K562 (cell line): Measurements from ENCODE around the gene ZNF597.

ENCODE experiments used
- CTCF ChIP-seq, 3 experiments: IDR thresholded peaks in 2 of 3; conservative IDR thresholded peaks in 1 of 3; 2 replicates each; pipeline ENCODE4 v1.5.1; 2011 to 2012; ENCODE audit warnings: low read length in 3 of 3, mild to moderate bottlenecking in 3 of 3, control low read depth in 2 of 3, improper control_type of control experiment in 1 of 3, inconsistent platforms in 1 of 3, low read depth in 1 of 3, mixed read lengths in 1 of 3, moderate library complexity in 1 of 3; ENCODE audit not compliant: insufficient read depth in 2 of 3
- GTF2F1 ChIP-seq: IDR thresholded peaks from 2 replicates; pipeline ENCODE4 v1.6.1; 2011; ENCODE audit warnings: low read depth, low read length, improper control_type of control experiment
- HMGXB4 ChIP-seq: sonication (generic); formaldehyde crosslinking; IDR thresholded peaks from 2 replicates; pipeline ENCODE4 v1.8.1; 2023; ENCODE audit warnings: mild to moderate bottlenecking, missing genetic modification reagents
- NFYB ChIP-seq: IDR thresholded peaks from 2 replicates; pipeline ENCODE4 v1.6.1; 2011; ENCODE audit warnings: mild to moderate bottlenecking, moderate library complexity; ENCODE audit not compliant: insufficient read length; ENCODE audit errors: extremely low read depth
- PREB ChIP-seq: sonication (generic); formaldehyde crosslinking; IDR thresholded peaks from 2 replicates; pipeline ENCODE4 v1.8.1; 2023; ENCODE audit warnings: mild to moderate bottlenecking, missing genetic modification reagents
- ZNF274 ChIP-seq: IDR thresholded peaks from 2 replicates; pipeline ENCODE4 v1.6.1; 2011; ENCODE audit warnings: low read depth, mild to moderate bottlenecking, low read length, moderate library complexity, borderline replicate concordance
- TF ChIP-seq, protein P1 (sequence below): IDR thresholded peaks from 3 replicates; pipeline ENCODE4 v1.6.1; 2011; ENCODE audit warnings: borderline replicate concordance, mild to moderate bottlenecking; ENCODE audit not compliant: insufficient read length, insufficient read depth
- TF ChIP-seq, protein P2 (sequence below): fragments of 450-650 bp; IDR thresholded peaks from 2 replicates; pipeline ENCODE4 v1.6.1; 2018; ENCODE audit warnings: mild to moderate bottlenecking, low read depth; ENCODE audit not compliant: partially characterized antibody

DNA sequence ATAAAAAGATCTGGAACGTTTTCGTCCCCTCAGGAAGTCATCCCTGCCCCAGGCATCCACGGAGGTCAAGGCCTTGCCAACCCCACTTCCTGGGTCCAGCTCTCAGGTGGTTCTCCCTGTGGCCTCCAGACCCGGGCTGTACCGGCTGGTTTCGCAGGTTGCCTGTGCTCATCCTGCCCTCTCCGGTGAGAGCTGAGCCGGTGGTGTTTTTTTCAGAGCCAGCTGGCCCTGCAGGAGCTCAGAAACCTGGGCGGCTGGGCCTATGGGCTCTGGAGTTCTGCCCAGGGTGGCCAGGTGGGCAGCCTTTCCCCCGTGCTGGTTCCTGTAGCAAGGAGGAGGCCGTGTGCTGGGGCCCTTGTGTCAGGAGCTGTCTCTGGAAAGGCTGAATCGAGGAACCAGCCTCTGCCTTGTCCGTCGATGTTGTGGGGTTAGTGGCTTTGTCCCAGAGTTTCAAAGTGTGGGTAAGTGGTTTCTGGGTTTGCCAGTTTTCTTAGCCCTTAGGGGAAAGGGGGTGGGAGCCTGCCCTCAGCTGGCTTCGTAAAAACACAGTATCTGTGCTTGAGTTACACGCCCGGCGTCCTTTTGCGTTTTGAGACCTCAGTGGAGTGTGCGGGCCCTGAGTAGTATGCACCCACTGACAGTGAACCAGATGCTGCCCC, 28.3 kb upstream of the ZNF597 start:
- no peak for TF ChIP-seq PREB (CRISPR knock-in tag)
- no peak for TF ChIP-seq ZNF274
- no peak for TF ChIP-seq HMGXB4 (CRISPR knock-in tag)
- TF ChIP-seq, protein P1, sequence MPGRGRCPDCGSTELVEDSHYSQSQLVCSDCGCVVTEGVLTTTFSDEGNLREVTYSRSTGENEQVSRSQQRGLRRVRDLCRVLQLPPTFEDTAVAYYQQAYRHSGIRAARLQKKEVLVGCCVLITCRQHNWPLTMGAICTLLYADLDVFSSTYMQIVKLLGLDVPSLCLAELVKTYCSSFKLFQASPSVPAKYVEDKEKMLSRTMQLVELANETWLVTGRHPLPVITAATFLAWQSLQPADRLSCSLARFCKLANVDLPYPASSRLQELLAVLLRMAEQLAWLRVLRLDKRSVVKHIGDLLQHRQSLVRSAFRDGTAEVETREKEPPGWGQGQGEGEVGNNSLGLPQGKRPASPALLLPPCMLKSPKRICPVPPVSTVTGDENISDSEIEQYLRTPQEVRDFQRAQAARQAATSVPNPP = no peak
- no peak for TF ChIP-seq CTCF (IDR thresholded peaks at IDR 0.05 in 2 of 3, conservative IDR thresholded peaks at IDR 0.05 in 1 of 3; ENCODE audit: insufficient read depth in 2 of 3, low read depth in 1 of 3, low read length in 3 of 3)
- TF ChIP-seq, protein P2, sequence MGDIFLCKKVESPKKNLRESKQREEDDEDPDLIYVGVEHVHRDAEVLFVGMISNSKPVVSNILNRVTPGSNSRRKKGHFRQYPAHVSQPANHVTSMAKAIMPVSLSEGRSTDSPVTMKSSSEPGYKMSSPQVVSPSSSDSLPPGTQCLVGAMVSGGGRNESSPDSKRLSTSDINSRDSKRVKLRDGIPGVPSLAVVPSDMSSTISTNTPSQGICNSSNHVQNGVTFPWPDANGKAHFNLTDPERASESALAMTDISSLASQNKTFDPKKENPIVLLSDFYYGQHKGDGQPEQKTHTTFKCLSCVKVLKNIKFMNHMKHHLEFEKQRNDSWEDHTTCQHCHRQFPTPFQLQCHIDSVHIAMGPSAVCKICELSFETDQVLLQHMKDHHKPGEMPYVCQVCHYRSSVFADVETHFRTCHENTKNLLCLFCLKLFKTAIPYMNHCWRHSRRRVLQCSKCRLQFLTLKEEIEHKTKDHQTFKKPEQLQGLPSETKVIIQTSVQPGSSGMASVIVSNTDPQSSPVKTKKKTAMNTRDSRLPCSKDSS = no peak
- no peak for TF ChIP-seq NFYB
- no peak for TF ChIP-seq GTF2F1
